IgD-negative memory B cell (primary cell): Measurements from ENCODE around the gene DUSP23. TPM values are rescaled to one million over a fixed set of nuclear protein-coding genes. Genes with fewer than 3 reads are reported as not detected.

Experiments used
- H3K27ac Mint-ChIP-seq, 3 donors: one replicate each; pipeline ENCODE4 v1.8.0; 2020 to 2022; ENCODE audit warnings: mild to moderate bottlenecking in 3 of 3, mixed read lengths in 3 of 3, moderate library complexity in 1 of 3
- H3K27me3 Mint-ChIP-seq: one replicate; pipeline ENCODE4 v1.8.0; 2021; ENCODE audit warnings: mixed read lengths
- H3K36me3 Mint-ChIP-seq: one replicate; pipeline ENCODE4 v1.8.0; 2020; ENCODE audit warnings: mild to moderate bottlenecking, mixed read lengths
- H3K4me1 Mint-ChIP-seq, 3 donors: one replicate each; pipeline ENCODE4 v1.8.0; 2020 to 2022; ENCODE audit warnings: mixed read lengths in 3 of 3, mild to moderate bottlenecking in 1 of 3
- H3K4me3 Mint-ChIP-seq, 4 donors: one replicate each; pipeline ENCODE4 v1.8.0; 2020 to 2022; ENCODE audit warnings: mild to moderate bottlenecking in 4 of 4, mixed read lengths in 4 of 4, moderate library complexity in 3 of 4
- H3K9me3 Mint-ChIP-seq, 3 donors: one replicate each; pipeline ENCODE4 v1.8.0; 2020 to 2021; ENCODE audit warnings: mixed read lengths in 3 of 3, mild to moderate bottlenecking in 1 of 3
- polyA plus RNA-seq: library from polyadenylated mRNA; unstranded; fragments of 300-500 nt; fragmentation: Illumina TruSeq; gene quantifications from one replicate; pipeline ENCODE4 v1.2.3, GENCODE V29; 2021

Gene DUSP23
- polyA plus RNA-seq, 1 donor from 2014 or later = 42.3 TPM

DNA sequence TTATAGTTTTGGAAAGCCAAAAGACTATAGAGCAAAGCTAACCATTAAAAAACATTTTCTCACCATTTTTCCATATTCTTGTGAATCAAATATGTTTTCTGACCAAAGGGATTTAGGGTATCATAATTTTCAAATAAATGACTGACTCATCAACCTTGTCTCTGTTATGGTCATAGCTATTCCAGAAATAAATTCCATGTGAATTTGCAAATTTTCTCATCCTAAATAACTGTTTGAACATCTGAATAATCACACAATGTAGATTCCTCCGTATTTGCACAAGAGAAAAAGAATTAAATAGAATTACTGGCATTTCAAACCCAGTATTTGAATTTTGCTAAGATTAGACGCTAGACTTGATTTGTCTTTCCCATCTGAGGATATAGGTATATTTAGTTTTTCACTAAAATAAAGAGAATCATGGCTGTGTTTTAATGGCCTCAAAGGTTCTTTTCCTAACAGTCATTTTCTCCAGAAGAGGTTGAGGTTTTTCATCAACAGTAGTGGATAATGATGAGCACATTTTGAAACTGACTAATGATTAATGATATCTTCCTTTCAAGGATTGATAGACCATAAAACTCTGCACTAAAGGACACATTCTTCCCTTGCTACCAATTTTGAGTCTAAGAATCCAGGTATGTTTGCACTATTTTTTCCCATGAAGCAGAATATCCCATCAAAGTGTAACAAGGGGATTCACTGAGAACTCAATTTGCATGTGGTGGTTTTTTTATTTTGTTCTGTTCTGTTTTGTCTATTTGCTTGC, 9.5 kb upstream of the DUSP23 start:
- Mint-ChIP-seq H3K4me1 (no peaks in the 10 kb centered on the region), H3K36me3 (no peaks in the 10 kb centered on the region), H3K27ac (no peak overlapping the region)

DNA sequence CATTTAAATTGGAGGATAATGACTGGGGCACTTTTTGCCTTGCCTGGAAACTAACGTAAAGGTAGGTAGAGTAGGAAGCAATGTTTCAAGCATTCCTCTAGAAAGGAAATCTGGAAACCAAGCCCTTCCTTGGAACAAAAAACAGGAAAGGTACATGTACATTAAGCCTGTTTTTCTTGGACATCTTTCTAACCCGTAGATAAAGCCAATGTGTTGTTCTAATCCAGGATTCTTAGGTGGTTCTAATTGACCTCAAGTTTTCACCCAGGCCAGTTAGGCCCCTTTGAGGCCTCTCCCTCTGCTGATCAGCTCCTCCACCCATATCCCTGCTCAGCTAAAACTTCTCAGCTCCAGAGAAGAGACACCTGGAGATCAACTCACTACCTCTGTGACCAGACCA, 6.3 kb upstream of the DUSP23 start:
- Mint-ChIP-seq H3K9me3 (no peaks in the 10 kb centered on the region), H3K4me1 (peaks cover 0 to 3% (median 0%) of the 10 kb centered on the region in 3 donors), H3K27ac (no peak overlapping the region), H3K36me3 (peaks cover 2% of the 10 kb centered on the region), H3K4me3 (no peak overlapping the region), H3K27me3 (peaks cover 3% of the 10 kb centered on the region)

More for the DNA sequence above, 9.5 kb upstream of the DUSP23 start:
- no peaks in the 10 kb centered on the region for H3K9me3 Mint-ChIP-seq
- H3K27me3 Mint-ChIP-seq = peaks cover 9% of the 10 kb centered on the region
- H3K4me3 Mint-ChIP-seq = no peak overlapping the region

GRCh38 chr1:159775716-159776115, 5.0 kb upstream of the DUSP23 start:
- no peaks in the 10 kb centered on the region for H3K9me3 Mint-ChIP-seq
- H3K27me3 Mint-ChIP-seq = peaks cover 3% of the 10 kb centered on the region

DNA sequence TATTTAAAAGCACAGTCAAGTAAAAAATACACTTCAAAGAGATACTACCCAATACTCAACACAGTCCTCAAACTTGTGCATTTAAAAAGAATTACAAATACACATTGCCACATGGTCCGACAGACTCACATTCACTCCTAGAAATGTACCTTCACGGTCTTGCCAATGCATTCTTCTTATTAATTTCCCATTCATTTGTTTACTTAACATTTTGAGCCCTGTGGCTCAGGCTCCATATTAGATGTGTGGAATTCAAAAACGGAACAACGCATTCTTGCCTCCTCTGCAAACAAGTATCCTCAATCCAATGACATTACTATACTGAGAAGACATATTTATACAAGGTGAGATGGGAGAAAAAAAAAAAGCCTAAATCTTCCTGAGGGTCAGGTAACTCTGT, 2.5 kb upstream of the DUSP23 start:
- Mint-ChIP-seq H3K27me3 (peaks cover 1% of the 10 kb centered on the region), H3K4me3 (peak overlapping the region in 2 of 4 donors; percentile 23 to 64), H3K27ac (no peak overlapping the region), H3K4me1 (peaks cover 9 to 10% (median 10%) of the 10 kb centered on the region in 3 donors), H3K9me3 (no peaks in the 10 kb centered on the region), H3K36me3 (peaks cover 2% of the 10 kb centered on the region)

More at GRCh38 chr1:159775716-159776115, 5.0 kb upstream of the DUSP23 start:
- Mint-ChIP-seq H3K4me3 (no peak overlapping the region), H3K4me1 (peaks cover 5 to 8% (median 8%) of the 10 kb centered on the region in 3 donors), H3K27ac (no peak overlapping the region), H3K36me3 (peaks cover 2% of the 10 kb centered on the region)

DNA sequence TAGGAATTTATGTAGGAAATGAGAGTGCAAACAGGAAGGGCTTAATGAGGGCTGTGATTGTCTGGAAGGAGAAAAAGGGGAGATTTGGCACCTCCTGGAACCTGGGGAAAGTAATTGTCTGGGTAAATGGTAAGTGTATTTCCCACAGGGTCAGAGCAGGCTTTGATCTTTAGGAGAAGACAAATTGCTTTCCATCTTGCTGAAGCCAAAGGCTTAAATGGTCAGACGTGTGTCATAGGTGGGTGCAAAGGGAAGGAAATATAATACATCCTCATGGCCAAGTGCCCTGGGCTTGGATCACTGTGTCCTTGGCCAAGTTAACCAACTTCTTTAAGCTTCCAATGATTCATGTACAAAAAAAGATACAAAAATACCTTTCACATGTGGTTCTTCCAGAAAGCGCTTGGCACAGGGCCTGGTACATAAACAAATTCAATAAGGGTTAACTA, 1.3 kb upstream of the DUSP23 start:
- Mint-ChIP-seq H3K4me3 (peak overlapping the region in 2 of 4 donors; percentile 64 to 74), H3K27ac (no peak overlapping the region), H3K36me3 (peaks cover 2% of the 10 kb centered on the region), H3K9me3 (no peaks in the 10 kb centered on the region), H3K4me1 (peaks cover 9 to 10% (median 10%) of the 10 kb centered on the region in 3 donors), H3K27me3 (peaks cover 1% of the 10 kb centered on the region)

GRCh38 chr1:159781992-159782391, 1.2 kb downstream of the DUSP23 start:
- Mint-ChIP-seq H3K27ac (peak overlapping the region in 1 of 3 donors; percentile 61), H3K4me3 (peak overlapping the region in 3 of 4 donors; percentile 80 to 94 (median 86)), H3K4me1 (peaks cover 9 to 10% (median 10%) of the 10 kb centered on the region in 3 donors), H3K36me3 (peaks cover 2% of the 10 kb centered on the region), H3K9me3 (no peaks in the 10 kb centered on the region), H3K27me3 (no peaks in the 10 kb centered on the region)

GRCh38 chr1:159783724-159784123, 3.0 kb downstream of the DUSP23 start:
- Mint-ChIP-seq H3K27me3 (no peaks in the 10 kb centered on the region), H3K36me3 (no peaks in the 10 kb centered on the region), H3K4me1 (peaks cover 9 to 11% (median 10%) of the 10 kb centered on the region in 3 donors), H3K4me3 (peak overlapping the region in 1 of 4 donors; percentile 80), H3K9me3 (no peaks in the 10 kb centered on the region), H3K27ac (no peak overlapping the region)

- no peak overlapping the region for H3K4me3 Mint-ChIP-seq
- no peak overlapping the region for H3K27ac Mint-ChIP-seq
- peaks cover 0 to 3% (median 2%) of the 10 kb centered on the region in 3 donors for H3K4me1 Mint-ChIP-seq
- peaks cover 3% of the 10 kb centered on the region for H3K27me3 Mint-ChIP-seq
- H3K36me3 Mint-ChIP-seq = no peaks in the 10 kb centered on the region
- no peaks in the 10 kb centered on the region for H3K9me3 Mint-ChIP-seq
These were observed 5.7 kb downstream of the DUSP23 start for GRCh38 chr1:159786465-159786864.

DNA sequence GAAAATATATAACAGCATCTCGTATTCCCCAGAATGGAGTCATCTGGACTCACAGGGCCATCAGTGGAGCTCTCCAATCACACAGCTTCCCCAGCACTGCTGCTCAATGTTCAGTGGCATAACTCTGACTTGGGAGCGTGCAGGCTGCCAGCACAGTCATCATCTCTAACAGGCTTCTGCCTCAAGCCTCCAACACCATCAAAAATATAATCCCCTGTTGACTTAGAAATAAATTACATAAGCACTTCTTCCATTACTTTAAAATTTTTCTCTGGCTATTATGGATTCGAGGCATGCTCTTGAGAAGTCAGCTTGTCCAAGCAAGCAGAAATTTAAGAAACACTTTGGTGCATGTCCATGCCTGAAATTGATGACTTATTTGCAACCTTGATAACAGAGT, 6.2 kb downstream of the DUSP23 start:
- H3K4me1 Mint-ChIP-seq = peaks cover 0 to 2% (median 0%) of the 10 kb centered on the region in 3 donors
- no peak overlapping the region for H3K27ac Mint-ChIP-seq
- H3K9me3 Mint-ChIP-seq = no peaks in the 10 kb centered on the region
- no peaks in the 10 kb centered on the region for H3K36me3 Mint-ChIP-seq
- peaks cover 3% of the 10 kb centered on the region for H3K27me3 Mint-ChIP-seq
- no peak overlapping the region for H3K4me3 Mint-ChIP-seq

GRCh38 chr1:159790237-159790917, 9.6 kb downstream of the DUSP23 start:
- Mint-ChIP-seq H3K9me3 (no peaks in the 10 kb centered on the region), H3K36me3 (no peaks in the 10 kb centered on the region), H3K4me1 (peaks cover 0 to 3% (median 0%) of the 10 kb centered on the region in 3 donors), H3K4me3 (peak overlapping the region in 1 of 4 donors; percentile 34), H3K27me3 (peaks cover 6% of the 10 kb centered on the region), H3K27ac (no peak overlapping the region)

DNA sequence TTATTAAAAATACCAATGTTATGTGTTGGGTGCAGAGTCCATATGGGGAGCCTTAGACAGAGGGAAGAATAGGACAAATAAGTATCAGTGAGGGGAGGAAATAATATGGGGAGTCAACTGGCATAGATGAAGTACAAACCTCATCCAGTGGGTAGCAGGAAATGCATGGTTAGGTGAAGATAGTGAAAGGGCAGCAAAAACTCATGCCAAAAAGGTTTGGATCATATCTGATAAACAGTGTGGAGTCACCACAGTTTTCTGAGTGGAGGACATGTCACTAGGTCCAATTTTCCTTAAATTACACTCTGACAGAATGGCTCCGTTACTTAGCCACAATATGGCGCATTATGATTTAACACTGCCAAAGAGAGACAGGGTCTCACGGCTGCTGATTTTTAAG, 10.3 kb downstream of the DUSP23 start:
- Mint-ChIP-seq H3K9me3 (no peaks in the 10 kb centered on the region), H3K27ac (no peak overlapping the region), H3K36me3 (no peaks in the 10 kb centered on the region), H3K4me1 (peaks cover 0 to 3% (median 0%) of the 10 kb centered on the region in 3 donors), H3K27me3 (peaks cover 6% of the 10 kb centered on the region), H3K4me3 (no peak overlapping the region)

DNA sequence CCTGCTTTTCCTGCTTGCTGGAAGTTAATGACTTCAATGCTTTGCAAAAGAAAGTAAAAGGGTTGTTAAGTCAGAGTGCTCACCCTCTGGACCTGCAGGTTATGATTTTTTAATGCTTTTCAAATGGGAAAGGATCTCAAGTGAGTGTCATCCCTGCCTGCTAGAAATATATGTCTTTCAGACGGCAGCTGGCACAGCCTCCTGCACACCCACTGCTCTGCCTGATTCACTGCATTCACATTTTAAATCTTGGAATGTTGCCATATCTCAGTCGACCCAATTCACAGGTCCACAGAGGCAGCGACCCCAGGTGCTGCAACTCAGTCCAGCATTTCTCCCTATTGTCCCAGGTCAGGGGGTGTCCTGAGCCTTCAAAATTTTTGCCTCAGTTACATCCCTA, 10.7 kb downstream of the DUSP23 start:
- peaks cover 0 to 3% (median 0%) of the 10 kb centered on the region in 3 donors for H3K4me1 Mint-ChIP-seq

DNA sequence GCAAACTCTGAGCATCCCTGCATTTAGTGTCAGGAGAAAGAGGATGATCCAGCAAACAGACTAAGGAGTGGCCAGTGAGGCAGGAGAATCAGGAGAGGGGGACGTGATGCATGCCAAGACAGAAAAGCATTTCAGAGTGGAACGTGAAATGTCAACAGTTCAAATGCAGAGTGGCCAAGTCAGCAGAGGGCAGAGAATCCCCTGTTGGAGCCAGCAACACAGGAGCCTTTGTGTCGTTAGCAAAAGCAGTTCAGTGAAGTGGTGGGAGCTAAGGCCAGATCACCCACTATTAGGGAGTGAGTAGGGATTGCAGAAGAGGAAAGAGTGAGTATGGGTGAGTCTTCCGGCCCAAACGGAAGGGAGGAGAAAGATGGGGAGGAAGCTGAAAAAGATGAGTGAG, 14.8 kb downstream of the DUSP23 start:
- H3K27me3 Mint-ChIP-seq = peaks cover 8% of the 10 kb centered on the region
- H3K27ac Mint-ChIP-seq = no peak overlapping the region
- H3K36me3 Mint-ChIP-seq = no peaks in the 10 kb centered on the region
- peaks cover 0 to 7% (median 5%) of the 10 kb centered on the region in 3 donors for H3K4me1 Mint-ChIP-seq
- no peaks in the 10 kb centered on the region for H3K9me3 Mint-ChIP-seq
- H3K4me3 Mint-ChIP-seq = no peak overlapping the region

More for the DNA sequence above, 10.7 kb downstream of the DUSP23 start:
- Mint-ChIP-seq H3K36me3 (no peaks in the 10 kb centered on the region), H3K4me3 (no peak overlapping the region), H3K9me3 (no peaks in the 10 kb centered on the region), H3K27me3 (peaks cover 6% of the 10 kb centered on the region), H3K27ac (no peak overlapping the region)

GRCh38 chr1:159798893-159799292, 18.1 kb downstream of the DUSP23 start:
- Mint-ChIP-seq H3K4me1 (peaks cover 0 to 9% (median 4%) of the 10 kb centered on the region in 3 donors), H3K36me3 (no peaks in the 10 kb centered on the region), H3K9me3 (no peaks in the 10 kb centered on the region), H3K27ac (no peak overlapping the region), H3K4me3 (no peak overlapping the region), H3K27me3 (peaks cover 16% of the 10 kb centered on the region)

DNA sequence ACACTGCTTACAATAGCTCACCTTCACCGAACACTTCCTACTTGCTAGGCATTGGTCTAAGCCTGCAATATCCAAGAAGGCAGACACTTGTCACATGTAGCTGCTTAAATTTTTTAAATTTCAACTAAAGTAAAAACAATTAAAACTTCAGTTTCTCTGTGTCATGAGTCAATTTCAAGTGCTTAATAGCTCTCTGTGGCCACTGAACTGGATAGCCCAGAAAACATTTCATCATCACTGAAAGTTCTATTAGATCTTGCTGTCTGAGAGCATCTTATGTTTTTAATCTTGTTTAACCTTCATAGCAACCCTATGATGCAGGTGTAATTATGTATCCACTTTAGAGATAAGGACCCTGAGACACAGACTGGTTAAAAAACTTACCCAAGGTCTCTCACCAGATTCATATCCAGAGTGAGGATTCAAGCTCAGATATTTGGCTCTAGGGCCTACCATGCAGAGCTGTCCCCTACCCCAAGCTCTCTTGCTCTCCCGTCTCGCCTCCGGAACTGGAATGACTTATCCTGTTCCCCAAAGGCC, 18.8 kb downstream of the DUSP23 start:
- no peaks in the 10 kb centered on the region for H3K9me3 Mint-ChIP-seq
- H3K4me1 Mint-ChIP-seq = peaks cover 0 to 9% (median 4%) of the 10 kb centered on the region in 3 donors
- no peak overlapping the region for H3K4me3 Mint-ChIP-seq
- H3K36me3 Mint-ChIP-seq = no peaks in the 10 kb centered on the region
- H3K27ac Mint-ChIP-seq = no peak overlapping the region
- H3K27me3 Mint-ChIP-seq = peaks cover 22% of the 10 kb centered on the region
